H1 (cell line): ENCODE measurements around the gene TFE3. TPM values are rescaled to one million over a fixed set of nuclear protein-coding genes. Genes with fewer than 3 reads are reported as not detected.

ENCODE experiments used
- EZH2 ChIP-seq: fragments of 200-600 bp; sonication (generic); IDR thresholded peaks from 2 replicates; pipeline ENCODE4 v1.7.1; 2012; ENCODE audit warnings: low read depth, mild to moderate bottlenecking, moderate library complexity, low read length, inconsistent platforms; ENCODE audit not compliant: severe bottlenecking
- KDM1A ChIP-seq: fragments of 200-600, 300-600 bp; sonication (generic); IDR thresholded peaks from 2 replicates; pipeline ENCODE4 v1.7.1; 2016; ENCODE audit warnings: mild to moderate bottlenecking, low read length, borderline replicate concordance
- POU5F1 ChIP-seq: IDR thresholded peaks from 2 replicates; pipeline ENCODE4 v1.6.1; 2011; ENCODE audit warnings: low read depth, mild to moderate bottlenecking, low read length, moderate library complexity
- polyA plus RNA-seq, 7 experiments: library from polyadenylated mRNA; depleted of rRNA in 3 of 7; stranded (reverse) in 5 of 7; unstranded in 2 of 7; fragments of >200 nt in 5 of 7; fragments of 200-250 nt in 2 of 7; gene quantifications; 1 replicate in 5 of 7; 2 replicates in 1 of 7; 4 replicates in 1 of 7; pipeline versions ENCODE4 v1.2.1 to v1.2.3, GENCODE V29; 2011 to 2013; ENCODE audit warnings: missing spikeins in 2 of 7, mixed read lengths in 2 of 7
- total RNA-seq: library from RNA; stranded (reverse); fragmentation: NEBNext Ultra II Directional; extraction: Animal tissue kit (Norgen Biotek cat#: 25700); gene quantifications from 2 replicates; pipeline ENCODE4 v1.2.1, GENCODE V29; 2021
- TF ChIP-seq, protein P1 (sequence below): IDR thresholded peaks from 2 replicates; pipeline ENCODE4 v1.6.1; 2012; ENCODE audit warnings: inconsistent platforms

The TFE3 gene
- total and polyA plus RNA-seq, 2 of the 8 experiments (the other 6 are each of a cell fraction or from before 2014, with no cell fraction given): 33.7 to 52.9 TPM

DNA sequence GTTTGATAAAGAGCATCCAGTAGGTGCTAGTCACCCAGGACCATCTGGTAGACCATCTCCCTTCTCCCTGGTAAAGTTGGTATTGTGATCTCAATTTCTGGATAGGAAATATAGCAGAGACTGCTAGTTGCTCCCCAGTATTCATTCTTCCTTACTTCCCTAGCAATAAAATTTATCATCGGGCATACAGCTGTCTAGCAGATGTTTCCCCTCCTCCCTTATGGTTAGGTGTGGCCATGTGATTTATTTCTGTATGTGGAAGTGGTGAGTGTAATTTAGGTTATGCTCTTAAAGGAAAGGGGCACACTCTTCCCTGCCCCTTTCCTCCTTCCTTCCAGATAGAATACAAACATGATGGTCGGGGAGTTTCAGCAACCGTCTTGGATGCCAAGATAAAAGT is 59.3 kb downstream of the TFE3 start (continued):
- TF ChIP-seq POU5F1: no peak
- TF ChIP-seq KDM1A: no peak
- TF ChIP-seq, protein P1, sequence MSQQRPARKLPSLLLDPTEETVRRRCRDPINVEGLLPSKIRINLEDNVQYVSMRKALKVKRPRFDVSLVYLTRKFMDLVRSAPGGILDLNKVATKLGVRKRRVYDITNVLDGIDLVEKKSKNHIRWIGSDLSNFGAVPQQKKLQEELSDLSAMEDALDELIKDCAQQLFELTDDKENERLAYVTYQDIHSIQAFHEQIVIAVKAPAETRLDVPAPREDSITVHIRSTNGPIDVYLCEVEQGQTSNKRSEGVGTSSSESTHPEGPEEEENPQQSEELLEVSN: no peak
- no peak for TF ChIP-seq EZH2
- TF ChIP-seq, all 59 proteins: peak for 0
